ENCODE data around the gene PRDM16. TPM values are rescaled to one million over a fixed set of nuclear protein-coding genes. Genes with fewer than 3 reads are reported as not detected.

PRDM16 gene
- total and polyA plus RNA-seq, 8 donors = 9.6 to 18.0 (median 14.7) TPM

- intact Hi-C loops (cut with DNase I) = no loop called here
- Histone ChIP-seq H3K36me3 (no peaks in the 10 kb centered on the region), H3K27me3 (peaks cover 7 to 66% of the 10 kb centered on the region in 2 donors), H3K9me3 (peaks cover 0 to 11% of the 10 kb centered on the region in 2 donors), H3K4me3 (no peak overlapping the region), H3K27ac (no peak overlapping the region), H3K4me1 (no peaks in the 10 kb centered on the region)
- no peak for TF ChIP-seq CTCF (IDR thresholded peaks at IDR 0.05)
- ATAC-seq = no peak
- peak in 1 of 4 donors; percentile 49 for DNase-seq
Observed at GRCh38 chr1:3442331-3442730, 373.3 kb downstream of the PRDM16 start.

GRCh38 chr1:3442901-3443300 is 373.9 kb downstream of the PRDM16 start:
- peaks cover 7 to 66% of the 10 kb centered on the region in 2 donors for H3K27me3 ChIP-seq

GRCh38 chr1:3443807-3444206 is 374.8 kb downstream of the PRDM16 start:
- intact Hi-C loops (cut with DNase I) = no loop called here
- Histone ChIP-seq H3K9me3 (peaks cover 0 to 11% of the 10 kb centered on the region in 2 donors), H3K27me3 (peaks cover 7 to 61% of the 10 kb centered on the region in 2 donors), H3K4me3 (no peak overlapping the region), H3K4me1 (no peaks in the 10 kb centered on the region), H3K27ac (no peak overlapping the region), H3K36me3 (no peaks in the 10 kb centered on the region)
- ATAC-seq (no peak), DNase-seq (no peak)
- no peak for TF ChIP-seq CTCF (IDR thresholded peaks at IDR 0.05)

More at GRCh38 chr1:3442901-3443300, 373.9 kb downstream of the PRDM16 start:
- no peak for ATAC-seq
- no peak for TF ChIP-seq CTCF (IDR thresholded peaks at IDR 0.05)
- peak in 1 of 4 donors; percentile 46 for DNase-seq
- no peaks in the 10 kb centered on the region for H3K4me1 ChIP-seq
- no peak overlapping the region for H3K27ac ChIP-seq
- no peaks in the 10 kb centered on the region for H3K36me3 ChIP-seq
- no peak overlapping the region for H3K4me3 ChIP-seq
- H3K9me3 ChIP-seq = peaks cover 0 to 11% of the 10 kb centered on the region in 2 donors
- intact Hi-C loops (cut with DNase I) = no loop called here

GRCh38 chr1:3444298-3444697 is 375.3 kb downstream of the PRDM16 start:
- no peak overlapping the region for H3K4me3 ChIP-seq
- no peak overlapping the region for H3K27ac ChIP-seq
- DNase-seq (peak in 1 of 4 donors; percentile 34), ATAC-seq (no peak)
- intact Hi-C loops (cut with DNase I) = no loop called here
- H3K4me1 ChIP-seq = no peaks in the 10 kb centered on the region
- peaks cover 7 to 57% of the 10 kb centered on the region in 2 donors for H3K27me3 ChIP-seq
- peaks cover 0 to 11% of the 10 kb centered on the region in 2 donors for H3K9me3 ChIP-seq
- no peak for TF ChIP-seq CTCF (IDR thresholded peaks at IDR 0.05)
- H3K36me3 ChIP-seq = no peaks in the 10 kb centered on the region

- Histone ChIP-seq H3K27me3 (peaks cover 7 to 52% of the 10 kb centered on the region in 2 donors), H3K27ac (no peak overlapping the region), H3K4me3 (no peak overlapping the region), H3K9me3 (peaks cover 0 to 11% of the 10 kb centered on the region in 2 donors), H3K4me1 (no peaks in the 10 kb centered on the region), H3K36me3 (no peaks in the 10 kb centered on the region)
- ATAC-seq = no peak
- TF ChIP-seq CTCF (IDR thresholded peaks at IDR 0.05) = no peak
- DNase-seq = peak in 1 of 4 donors; percentile 61
- intact Hi-C loops (cut with DNase I) = no loop called here
Observed at GRCh38 chr1:3444736-3445135, 375.7 kb downstream of the PRDM16 start.

Data from left lung (tissue), 10 donors.